Endothelial cell (in vitro differentiated cells): ENCODE measurements around the gene GRK6. TPM values are rescaled to one million over a fixed set of nuclear protein-coding genes. Genes with fewer than 3 reads are reported as not detected.

Experiments used
- DNase-seq: peaks from one replicate; pipeline ENCODE4 v3.0.0; 2021; ENCODE audit warnings: low spot score
- H3K27ac Mint-ChIP-seq: one replicate; pipeline ENCODE4 v1.8.0; 2021; ENCODE audit warnings: mixed read lengths, inconsistent platforms; ENCODE audit not compliant: unreplicated experiment
- H3K27me3 Mint-ChIP-seq: one replicate; pipeline ENCODE4 v1.8.0; 2021; ENCODE audit warnings: mild to moderate bottlenecking, moderate library complexity, mixed read lengths, inconsistent platforms; ENCODE audit not compliant: unreplicated experiment
- H3K36me3 Mint-ChIP-seq: one replicate; pipeline ENCODE4 v1.8.0; 2021; ENCODE audit warnings: mild to moderate bottlenecking, low read depth, mixed read lengths, inconsistent platforms; ENCODE audit not compliant: unreplicated experiment
- H3K4me1 Mint-ChIP-seq: one replicate; pipeline ENCODE4 v1.8.0; 2021; ENCODE audit warnings: mild to moderate bottlenecking, mixed read lengths, inconsistent platforms; ENCODE audit not compliant: unreplicated experiment
- H3K4me3 Mint-ChIP-seq: one replicate; pipeline ENCODE4 v1.8.0; 2021; ENCODE audit warnings: mild to moderate bottlenecking, mixed read lengths, inconsistent platforms; ENCODE audit not compliant: unreplicated experiment
- H3K9me3 Mint-ChIP-seq: one replicate; pipeline ENCODE4 v1.8.0; 2021; ENCODE audit warnings: mixed read lengths, inconsistent platforms; ENCODE audit not compliant: unreplicated experiment
- long read RNA-seq: library from polyadenylated mRNA; unstranded; transcript quantifications from one replicate; pipeline ENCODE4 v2.0.0, GENCODE V29; 2020; ENCODE audit not compliant: unreplicated experiment
- total RNA-seq: library from RNA; stranded (reverse); fragmentation: NEBNext Ultra II Directional; extraction: Animal tissue kit (Norgen Biotek cat#: 25700); gene quantifications from one replicate; pipeline ENCODE4 v1.2.1, GENCODE V29; 2021; ENCODE audit not compliant: unreplicated experiment
- TF ChIP-seq, protein P1 (sequence below): fragments of 200-600 bp; sonication (generic); IDR thresholded peaks from one replicate; pipeline ENCODE4 v1.5.0; 2021; ENCODE audit warnings: antibody characterized with exemption; ENCODE audit not compliant: unreplicated experiment

The GRK6 gene
- total RNA-seq: 33.1 TPM
- long read RNA-seq, partial matches to known transcripts: 0 of 5 reads
- long read RNA-seq, other reads (novel, unspliced or antisense): 3 of 5 reads

DNA sequence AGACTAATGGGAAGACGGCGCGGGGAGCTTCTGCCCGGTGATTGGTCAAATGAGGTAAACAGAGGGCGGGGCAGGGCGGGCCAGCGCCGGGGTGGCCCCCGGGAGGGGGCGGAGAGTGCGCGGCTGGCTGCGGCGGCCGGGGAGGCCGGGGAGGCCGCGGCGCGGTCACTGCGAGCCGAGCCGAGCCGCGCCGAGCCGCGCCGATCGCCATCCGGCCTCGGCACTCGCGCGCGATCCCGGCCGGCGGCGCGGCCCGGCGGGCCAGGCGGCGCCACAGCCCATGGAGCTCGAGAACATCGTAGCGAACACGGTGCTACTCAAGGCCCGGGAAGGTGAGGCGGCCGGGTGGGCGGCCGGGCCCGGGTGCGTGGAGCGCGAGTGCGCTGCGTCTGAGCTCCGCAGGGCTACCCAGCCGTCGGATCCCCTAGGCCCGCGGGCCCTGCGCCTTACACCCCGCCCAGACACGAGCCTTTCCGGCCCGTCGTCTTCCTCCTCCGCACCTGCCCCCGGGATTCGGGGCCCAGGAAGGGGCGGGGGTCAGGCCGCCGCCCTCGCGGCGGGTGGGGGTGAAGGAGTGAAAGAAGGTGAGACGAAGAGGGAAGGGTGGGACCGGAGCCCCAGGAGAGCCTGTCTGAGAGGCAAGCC lies at the start of gene GRK6:
Gene GRK6 (plus strand): TSS at position 111 of the 645 bp plus-strand sequence. CDS start 170 bp downstream, at position 281.
- no peak for DNase-seq
- Mint-ChIP-seq H3K4me1 (peaks cover 17% of the 10 kb centered on the region), H3K27me3 (peaks cover 7% of the 10 kb centered on the region), H3K4me3 (peak within 1 kb of the TSS; percentile 93), H3K27ac (peak within 1 kb of the TSS; percentile 98), H3K9me3 (no peaks in the 10 kb centered on the region), H3K36me3 (no peaks in the 10 kb centered on the region)
- TF ChIP-seq, protein P1, sequence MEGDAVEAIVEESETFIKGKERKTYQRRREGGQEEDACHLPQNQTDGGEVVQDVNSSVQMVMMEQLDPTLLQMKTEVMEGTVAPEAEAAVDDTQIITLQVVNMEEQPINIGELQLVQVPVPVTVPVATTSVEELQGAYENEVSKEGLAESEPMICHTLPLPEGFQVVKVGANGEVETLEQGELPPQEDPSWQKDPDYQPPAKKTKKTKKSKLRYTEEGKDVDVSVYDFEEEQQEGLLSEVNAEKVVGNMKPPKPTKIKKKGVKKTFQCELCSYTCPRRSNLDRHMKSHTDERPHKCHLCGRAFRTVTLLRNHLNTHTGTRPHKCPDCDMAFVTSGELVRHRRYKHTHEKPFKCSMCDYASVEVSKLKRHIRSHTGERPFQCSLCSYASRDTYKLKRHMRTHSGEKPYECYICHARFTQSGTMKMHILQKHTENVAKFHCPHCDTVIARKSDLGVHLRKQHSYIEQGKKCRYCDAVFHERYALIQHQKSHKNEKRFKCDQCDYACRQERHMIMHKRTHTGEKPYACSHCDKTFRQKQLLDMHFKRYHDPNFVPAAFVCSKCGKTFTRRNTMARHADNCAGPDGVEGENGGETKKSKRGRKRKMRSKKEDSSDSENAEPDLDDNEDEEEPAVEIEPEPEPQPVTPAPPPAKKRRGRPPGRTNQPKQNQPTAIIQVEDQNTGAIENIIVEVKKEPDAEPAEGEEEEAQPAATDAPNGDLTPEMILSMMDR: no peak

DNA sequence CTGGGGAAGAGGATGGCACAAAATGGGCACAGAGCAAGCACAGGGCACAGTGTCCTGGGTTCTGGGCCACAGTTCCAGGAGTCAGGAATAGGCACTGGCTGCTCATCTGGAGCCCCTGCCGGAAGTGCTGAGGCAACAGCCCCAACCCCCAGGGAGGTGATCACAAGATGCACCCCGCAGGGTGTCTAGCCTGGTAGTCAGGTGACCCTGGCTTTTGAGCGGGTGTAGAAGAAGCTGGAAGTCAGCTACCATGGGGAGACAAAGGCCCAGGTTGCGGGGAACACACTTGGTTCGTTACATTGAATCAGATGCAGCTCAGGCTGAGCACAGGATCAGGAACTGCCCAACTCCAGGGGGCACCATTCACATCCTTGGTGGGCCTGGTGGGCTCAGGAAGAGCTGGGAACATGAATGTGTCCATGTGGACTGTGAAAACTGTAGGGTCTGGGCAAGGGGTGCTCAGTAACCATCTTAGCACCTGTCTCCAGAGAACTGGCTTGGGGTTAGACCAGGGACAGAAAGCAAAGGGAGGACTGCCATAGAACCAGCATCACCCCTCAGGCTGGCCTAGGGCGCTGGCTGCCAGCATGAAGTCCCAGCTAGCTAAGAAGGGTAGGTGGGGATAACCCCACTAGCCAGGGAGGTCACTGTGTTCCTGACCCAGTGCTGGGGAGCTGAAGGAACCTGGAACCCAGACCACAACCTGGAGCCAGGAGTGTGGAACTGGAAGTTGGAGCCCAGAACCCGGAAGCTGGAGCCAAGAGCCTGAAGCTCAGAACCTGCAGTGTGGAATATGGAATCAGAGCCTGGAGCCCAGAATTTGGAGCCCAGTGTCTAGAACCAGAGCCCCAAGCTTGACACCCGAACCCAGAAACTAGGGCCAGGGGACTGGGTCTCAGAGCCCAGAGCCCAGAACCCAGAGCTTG lies 48.4 kb upstream of the GRK6 start:
- Mint-ChIP-seq H3K4me3 (no peak overlapping the region), H3K4me1 (peaks cover 19% of the 10 kb centered on the region), H3K27ac (no peak overlapping the region), H3K27me3 (peaks cover 2% of the 10 kb centered on the region), H3K9me3 (no peaks in the 10 kb centered on the region), H3K36me3 (no peaks in the 10 kb centered on the region)
- TF ChIP-seq, protein P1: no peak
- no peak for DNase-seq

DNA sequence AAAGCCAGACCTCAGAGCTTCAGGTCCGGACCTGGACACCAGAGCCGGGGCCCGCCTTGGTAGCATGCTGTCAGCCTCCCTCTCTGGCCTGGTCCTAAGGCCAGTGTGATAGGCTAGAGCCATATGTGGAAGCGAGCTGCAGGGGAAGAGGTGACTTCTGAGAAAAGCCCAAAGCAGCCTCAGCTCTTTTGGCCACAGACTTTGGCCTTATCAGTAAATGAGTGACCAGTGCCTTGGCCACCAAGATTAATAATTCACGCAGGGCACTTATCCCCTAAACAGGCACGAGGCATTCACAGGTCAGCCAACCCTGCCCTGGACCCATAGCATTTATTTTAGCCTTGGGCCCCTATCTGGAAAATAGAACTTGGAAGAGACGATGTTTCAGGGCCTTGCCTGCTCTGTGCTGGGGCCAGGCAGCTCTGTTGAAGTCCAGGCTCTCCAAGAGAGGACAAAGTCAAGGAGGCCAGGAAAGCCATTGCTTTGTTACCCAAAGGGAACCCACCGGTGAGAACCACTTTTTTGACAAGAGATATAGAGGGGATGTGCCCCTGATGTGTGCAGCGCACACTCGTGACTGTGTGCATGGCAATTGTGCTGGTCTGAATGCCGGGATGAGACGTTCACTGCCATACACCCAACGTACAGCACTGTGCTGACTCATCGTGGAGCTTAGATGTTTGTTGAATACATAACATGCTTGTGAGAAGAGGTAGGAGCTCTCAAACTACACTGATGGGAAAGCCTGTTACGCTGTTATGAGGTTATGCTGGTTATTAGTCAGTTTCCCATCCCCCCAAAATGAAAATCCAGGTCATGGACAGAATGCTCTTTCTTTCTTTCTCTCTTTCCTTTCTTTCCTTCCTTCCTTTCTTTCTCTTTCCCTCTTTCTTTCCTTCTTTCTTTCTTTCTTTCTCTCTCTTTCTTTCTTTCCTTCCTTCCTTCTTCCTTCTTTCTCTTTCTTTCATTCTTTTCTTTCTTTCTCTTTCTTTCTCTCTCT lies 47.3 kb upstream of the GRK6 start:
- H3K4me3 Mint-ChIP-seq: no peak overlapping the region
- TF ChIP-seq, protein P1: no peak
- no peaks in the 10 kb centered on the region for H3K9me3 Mint-ChIP-seq
- peaks cover 14% of the 10 kb centered on the region for H3K4me1 Mint-ChIP-seq
- no peaks in the 10 kb centered on the region for H3K36me3 Mint-ChIP-seq
- no peak for DNase-seq
- H3K27me3 Mint-ChIP-seq: peaks cover 4% of the 10 kb centered on the region
- no peak overlapping the region for H3K27ac Mint-ChIP-seq

DNA sequence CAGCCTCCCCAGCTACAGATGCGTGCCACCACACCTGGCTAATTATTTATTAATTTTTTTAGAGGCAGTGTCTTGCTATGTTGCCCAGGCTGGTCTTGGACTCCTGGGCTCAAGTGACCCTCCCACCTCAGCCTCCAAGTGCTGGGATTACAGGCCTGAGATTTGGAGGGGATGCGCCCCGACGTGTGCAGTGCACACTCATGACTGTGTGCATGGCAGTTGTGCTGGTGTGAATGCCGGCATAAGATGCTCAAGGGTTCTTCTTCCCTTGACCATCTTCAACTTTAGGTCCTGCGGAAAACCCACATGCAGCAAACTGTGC lies 45.7 kb upstream of the GRK6 start:
- H3K27me3 Mint-ChIP-seq: peaks cover 4% of the 10 kb centered on the region
- TF ChIP-seq, protein P1: no peak
- H3K36me3 Mint-ChIP-seq: no peaks in the 10 kb centered on the region
- H3K4me1 Mint-ChIP-seq: peaks cover 14% of the 10 kb centered on the region
- H3K4me3 Mint-ChIP-seq: no peak overlapping the region
- no peak overlapping the region for H3K27ac Mint-ChIP-seq
- no peak for DNase-seq
- no peaks in the 10 kb centered on the region for H3K9me3 Mint-ChIP-seq
